Retinal pigment epithelial cell (primary cell): Measurements from ENCODE around the gene PKD1L1.
"Not testable (repeated sequence)": the region's sequence is repeated elsewhere in the genome, so short reads cannot be mapped to it uniquely, and the experiment has no call there.

Experiments
- DNase-seq: peaks from one replicate; pipeline ENCODE4 v3.0.0-alpha.2; 2010; ENCODE audit warnings: low read depth
- H3K4me3 ChIP-seq: 2 replicates; pipeline ENCODE4 v1.5.1; 2011; ENCODE audit warnings: mild to moderate bottlenecking, low read length, control low read depth, moderate library complexity
- CTCF ChIP-seq: conservative IDR thresholded peaks from 2 replicates; pipeline ENCODE4 v1.5.1; 2011; ENCODE audit warnings: low read depth, low read length, control low read depth, inconsistent platforms

PKD1L1 gene

GRCh38 chr7:47755248-47755647, 193.0 kb downstream of the PKD1L1 start:
- H3K4me3 ChIP-seq: no peak overlapping the region
- no peak for TF ChIP-seq CTCF
- no peak for DNase-seq

- H3K4me3 ChIP-seq, DNase-seq: not testable (repeated sequence)
Observed at GRCh38 chr7:47751724-47752123, 196.5 kb downstream of the PKD1L1 start.

- no peak for DNase-seq
- no peak for TF ChIP-seq CTCF
- no peak overlapping the region for H3K4me3 ChIP-seq
Observed at GRCh38 chr7:47751043-47751442, 197.2 kb downstream of the PKD1L1 start.

GRCh38 chr7:47748041-47748440, 200.2 kb downstream of the PKD1L1 start:
- no peak for TF ChIP-seq CTCF
- no peak overlapping the region for H3K4me3 ChIP-seq
- no peak for DNase-seq

- no peak for DNase-seq
- TF ChIP-seq CTCF: no peak
- no peak overlapping the region for H3K4me3 ChIP-seq
Observed at GRCh38 chr7:47747160-47747559, 201.1 kb downstream of the PKD1L1 start.

GRCh38 chr7:47746468-47746867, 201.8 kb downstream of the PKD1L1 start:
- H3K4me3 ChIP-seq: no peak overlapping the region
- no peak for TF ChIP-seq CTCF
- no peak for DNase-seq

- no peak for TF ChIP-seq CTCF
- no peak for DNase-seq
- H3K4me3 ChIP-seq: no peak overlapping the region
Observed at GRCh38 chr7:47744883-47745282, 203.4 kb downstream of the PKD1L1 start.
